H9 (cell line): ENCODE data around the gene EMX2. TPM values are rescaled to one million over a fixed set of nuclear protein-coding genes. Genes with fewer than 3 reads are reported as not detected.

Experiments
- DNase-seq: peaks from one replicate; pipeline ENCODE4 v3.0.0-alpha.2; 2017
- H2AFZ ChIP-seq: one replicate; pipeline ENCODE4 v1.6.1; 2013; ENCODE audit warnings: mild to moderate bottlenecking, low read length, control low read depth, moderate library complexity
- H2AK5ac ChIP-seq: 2 replicates; pipeline ENCODE4 v1.6.1; 2013; ENCODE audit warnings: low read length, control low read depth, mixed read lengths; ENCODE audit not compliant: insufficient read length
- H2BK120ac ChIP-seq: one replicate; pipeline ENCODE4 v1.6.1; 2013; ENCODE audit warnings: low read depth, mild to moderate bottlenecking, low read length, control low read depth, inconsistent platforms; ENCODE audit not compliant: poor library complexity, severe bottlenecking
- H2BK12ac ChIP-seq: 2 replicates; pipeline ENCODE4 v1.6.1; 2013; ENCODE audit warnings: low read length, control low read depth, mixed read lengths, low read depth; ENCODE audit not compliant: insufficient read length
- H2BK15ac ChIP-seq: 2 replicates; pipeline ENCODE4 v1.6.1; 2013; ENCODE audit warnings: low read depth, low read length, control low read depth
- H2BK20ac ChIP-seq: one replicate; pipeline ENCODE4 v1.6.1; 2013; ENCODE audit warnings: low read depth, mild to moderate bottlenecking, low read length, control low read depth, inconsistent platforms; ENCODE audit not compliant: poor library complexity, severe bottlenecking
- H2BK5ac ChIP-seq: 2 replicates; pipeline ENCODE4 v1.6.1; 2013; ENCODE audit warnings: low read length, control low read depth, mixed read lengths; ENCODE audit not compliant: insufficient read length
- H3K14ac ChIP-seq: 2 replicates; pipeline ENCODE4 v1.6.1; 2013; ENCODE audit warnings: low read length, control low read depth; ENCODE audit not compliant: insufficient read depth
- H3K18ac ChIP-seq: 2 replicates; pipeline ENCODE4 v1.6.1; 2013; ENCODE audit warnings: low read depth, mild to moderate bottlenecking, mixed read lengths, low read length, control low read depth; ENCODE audit not compliant: insufficient read length
- H3K23ac ChIP-seq: 2 replicates; pipeline ENCODE4 v1.6.1; 2013; ENCODE audit warnings: low read length, control low read depth, mixed read lengths, low read depth; ENCODE audit not compliant: insufficient read length
- H3K23me2 ChIP-seq: 2 replicates; pipeline ENCODE4 v1.6.1; 2013; ENCODE audit warnings: low read depth, mild to moderate bottlenecking, mixed read lengths, low read length, control low read depth; ENCODE audit not compliant: insufficient read length, poor library complexity, severe bottlenecking
- H3K27ac ChIP-seq: 2 replicates; pipeline ENCODE4 v1.5.1; 2013; ENCODE audit warnings: low read length, control low read depth, mixed read lengths, low read depth; ENCODE audit not compliant: insufficient read length
- H3K27me3 ChIP-seq: 2 replicates; pipeline ENCODE4 v1.6.1; 2013; ENCODE audit warnings: low read length, control low read depth, inconsistent platforms; ENCODE audit not compliant: insufficient read depth
- H3K4ac ChIP-seq: 2 replicates; pipeline ENCODE4 v1.6.1; 2013; ENCODE audit warnings: low read depth, mild to moderate bottlenecking, control low read depth, inconsistent platforms, low read length, moderate library complexity
- H3K4me1 ChIP-seq: 2 replicates; pipeline ENCODE4 v1.6.1; 2013; ENCODE audit warnings: low read length, control low read depth, inconsistent platforms; ENCODE audit not compliant: insufficient read depth
- H3K4me2 ChIP-seq: 2 replicates; pipeline ENCODE4 v1.6.1; 2013; ENCODE audit warnings: low read length, control low read depth, mixed read lengths; ENCODE audit not compliant: insufficient read length, insufficient read depth
- H3K56ac ChIP-seq: 2 replicates; pipeline ENCODE4 v1.6.1; 2013; ENCODE audit warnings: low read depth, mild to moderate bottlenecking, mixed read lengths, low read length, control low read depth; ENCODE audit not compliant: insufficient read length
- H3K79me1 ChIP-seq: 2 replicates; pipeline ENCODE4 v1.6.1; 2013; ENCODE audit warnings: low read depth, mild to moderate bottlenecking, moderate library complexity, low read length, control low read depth, inconsistent platforms; ENCODE audit not compliant: insufficient read depth, poor library complexity, severe bottlenecking
- H3K79me2 ChIP-seq: 2 replicates; pipeline ENCODE4 v1.6.1; 2013; ENCODE audit warnings: low read length, control low read depth, inconsistent platforms; ENCODE audit not compliant: insufficient read depth
- H3K9ac ChIP-seq: 2 replicates; pipeline ENCODE4 v1.6.1; 2013; ENCODE audit warnings: low read length, control low read depth, mixed read lengths; ENCODE audit not compliant: insufficient read length; ENCODE audit errors: extremely low read depth
- H3K9me3 ChIP-seq: one replicate; pipeline ENCODE4 v1.6.1; 2013; ENCODE audit warnings: low read depth, low read length, inconsistent platforms; ENCODE audit not compliant: control insufficient read depth
- H3T11ph ChIP-seq: one replicate; pipeline ENCODE4 v1.6.1; 2013; ENCODE audit warnings: mild to moderate bottlenecking, low read length, control low read depth, inconsistent platforms
- H4K20me1 ChIP-seq: one replicate; pipeline ENCODE4 v1.6.1; 2013; ENCODE audit not compliant: control insufficient read depth, insufficient read length, insufficient read depth
- H4K5ac ChIP-seq: 2 replicates; pipeline ENCODE4 v1.6.1; 2013; ENCODE audit warnings: low read depth, mild to moderate bottlenecking, mixed read lengths, low read length, control low read depth; ENCODE audit not compliant: insufficient read length
- H4K8ac ChIP-seq: replicated peaks from 2 replicates; pipeline ENCODE4 v1.6.1; 2013; ENCODE audit warnings: low read length, control low read depth, mixed read lengths, low read depth; ENCODE audit not compliant: insufficient read length
- H4K91ac ChIP-seq: 2 replicates; pipeline ENCODE4 v1.6.1; 2013; ENCODE audit warnings: low read depth, mild to moderate bottlenecking, moderate library complexity, mixed read lengths, low read length, control low read depth; ENCODE audit not compliant: insufficient read length
- H3K27ac Mint-ChIP-seq, 3 experiments: 2 replicates in 2 of 3; 3 replicates in 1 of 3; pipeline ENCODE4 v1.8.0; 2020 to 2021; ENCODE audit warnings: mixed read lengths in 3 of 3, mild to moderate bottlenecking in 1 of 3, moderate library complexity in 1 of 3
- H3K27me3 Mint-ChIP-seq: 2 replicates; pipeline ENCODE4 v1.8.0; 2021; ENCODE audit warnings: low read depth, mild to moderate bottlenecking, moderate library complexity, mixed read lengths
- H3K36me3 Mint-ChIP-seq, 3 experiments: 2 replicates in 2 of 3; 3 replicates in 1 of 3; pipeline ENCODE4 v1.8.0; 2020 to 2021; ENCODE audit warnings: low read depth in 3 of 3, mixed read lengths in 3 of 3; ENCODE audit not compliant: insufficient read depth in 1 of 3
- H3K4me1 Mint-ChIP-seq, 2 experiments: 2 replicates each; pipeline ENCODE4 v1.8.0; 2020; ENCODE audit warnings: mixed read lengths in 2 of 2
- H3K4me3 Mint-ChIP-seq, 2 experiments: 2 replicates in 1 of 2; 3 replicates in 1 of 2; pipeline ENCODE4 v1.8.0; 2020 to 2021; ENCODE audit warnings: mild to moderate bottlenecking in 2 of 2, mixed read lengths in 2 of 2, moderate library complexity in 1 of 2
- H3K9me3 Mint-ChIP-seq, 2 experiments: 2 replicates in 1 of 2; 3 replicates in 1 of 2; pipeline ENCODE4 v1.8.0; 2020; ENCODE audit warnings: mild to moderate bottlenecking in 2 of 2, mixed read lengths in 2 of 2, moderate library complexity in 1 of 2
- WGBS: extraction: QIAGEN DNeasy Blood & Tissue Kit; methylation state at CpG from one replicate; pipeline ENCODE4 v1.1.7; 2013; ENCODE audit warnings: missing lambda C conversion rate, low lambda C conversion rate, mixed read lengths; ENCODE audit not compliant: insufficient read length; ENCODE audit errors: extremely low coverage; 5-methylcytosine and 5-hydroxymethylcytosine counted together
- total RNA-seq: library from RNA; stranded (reverse); gene quantifications from 2 replicates; pipeline ENCODE4 v1.2.1, GENCODE V29; 2021
- TF ChIP-seq, protein P1 (sequence below): fragments of 200-600 bp; sonication (generic); conservative IDR thresholded peaks from 3 replicates; pipeline ENCODE4 v1.8.0; 2021; ENCODE audit warnings: antibody characterized with exemption, mild to moderate bottlenecking

Gene EMX2
- total RNA-seq, 1 experiment from 2014 or later = not detected

GRCh38 chr10:117550076-117550475 is 7.5 kb downstream of the EMX2 start:
- no peak overlapping the region for H2BK15ac ChIP-seq
- H3K9me3 Mint-ChIP-seq = peaks cover 0 to 19% of the 10 kb centered on the region in 2 experiments; a peak in 3 of 5 replicates
- H3K4me1 Mint-ChIP-seq = peaks cover 36 to 68% of the 10 kb centered on the region in 2 experiments
- no peak overlapping the region for H3K4ac ChIP-seq
- no peaks in the 10 kb centered on the region for H3K79me1 ChIP-seq
- H3K14ac ChIP-seq = no peak overlapping the region
- no peaks in the 10 kb centered on the region for H3K23me2 ChIP-seq
- peaks cover 100% of the 10 kb centered on the region for H3K27me3 Mint-ChIP-seq
- no peak for DNase-seq
- no peak overlapping the region for H3K9ac ChIP-seq
- H2BK5ac ChIP-seq = no peak overlapping the region
- no peaks in the 10 kb centered on the region for H3K36me3 Mint-ChIP-seq
- no peak overlapping the region for H2AK5ac ChIP-seq
- H3K27me3 ChIP-seq = peaks cover 98% of the 10 kb centered on the region
- H4K8ac ChIP-seq = no peak overlapping the region
- H3K9me3 ChIP-seq = no peaks in the 10 kb centered on the region
- no peak overlapping the region for H2BK12ac ChIP-seq
- TF ChIP-seq, protein P1, sequence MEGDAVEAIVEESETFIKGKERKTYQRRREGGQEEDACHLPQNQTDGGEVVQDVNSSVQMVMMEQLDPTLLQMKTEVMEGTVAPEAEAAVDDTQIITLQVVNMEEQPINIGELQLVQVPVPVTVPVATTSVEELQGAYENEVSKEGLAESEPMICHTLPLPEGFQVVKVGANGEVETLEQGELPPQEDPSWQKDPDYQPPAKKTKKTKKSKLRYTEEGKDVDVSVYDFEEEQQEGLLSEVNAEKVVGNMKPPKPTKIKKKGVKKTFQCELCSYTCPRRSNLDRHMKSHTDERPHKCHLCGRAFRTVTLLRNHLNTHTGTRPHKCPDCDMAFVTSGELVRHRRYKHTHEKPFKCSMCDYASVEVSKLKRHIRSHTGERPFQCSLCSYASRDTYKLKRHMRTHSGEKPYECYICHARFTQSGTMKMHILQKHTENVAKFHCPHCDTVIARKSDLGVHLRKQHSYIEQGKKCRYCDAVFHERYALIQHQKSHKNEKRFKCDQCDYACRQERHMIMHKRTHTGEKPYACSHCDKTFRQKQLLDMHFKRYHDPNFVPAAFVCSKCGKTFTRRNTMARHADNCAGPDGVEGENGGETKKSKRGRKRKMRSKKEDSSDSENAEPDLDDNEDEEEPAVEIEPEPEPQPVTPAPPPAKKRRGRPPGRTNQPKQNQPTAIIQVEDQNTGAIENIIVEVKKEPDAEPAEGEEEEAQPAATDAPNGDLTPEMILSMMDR = no peak
- H3T11ph ChIP-seq = no peak overlapping the region
- H3K4me3 Mint-ChIP-seq = no peak overlapping the region
- no peak overlapping the region for H3K18ac ChIP-seq
- H3K4me1 ChIP-seq = no peaks in the 10 kb centered on the region; the same call in 1 of the 2 replicates
- H2BK120ac ChIP-seq = no peak overlapping the region
- no CpG with 5 or more reads among the region's 6 CpGs for WGBS
- H3K4me2 ChIP-seq = no peak overlapping the region
- H3K27ac Mint-ChIP-seq = no peak overlapping the region
- H4K91ac ChIP-seq = no peak overlapping the region
- H3K27ac ChIP-seq = no peak overlapping the region
- H3K23ac ChIP-seq = no peak overlapping the region
- H3K79me2 ChIP-seq = no peaks in the 10 kb centered on the region
- H2BK20ac ChIP-seq = no peak overlapping the region
- no peak overlapping the region for H4K5ac ChIP-seq
- H3K56ac ChIP-seq = no peak overlapping the region
- H4K20me1 ChIP-seq = peaks cover 4% of the 10 kb centered on the region
- no peak overlapping the region for H2AFZ ChIP-seq
